IPS-NIHi7 (cell line): ENCODE measurements around the gene TCF15.
"Not testable (repeated sequence)": the region's sequence is repeated elsewhere in the genome, so short reads cannot be mapped to it uniquely, and the experiment has no call there.

ENCODE experiments used
- DNase-seq: peaks from one replicate; pipeline ENCODE4 v3.0.0; 2012; ENCODE audit warnings: mixed read lengths; ENCODE audit errors: extremely low spot score

Gene TCF15

GRCh38 chr20:642398-643174, 32.5 kb upstream of the TCF15 start:
- DNase-seq = peak; percentile 72

- not testable (repeated sequence) for DNase-seq
Measured at GRCh38 chr20:642013-642397, 31.9 kb upstream of the TCF15 start.

DNA sequence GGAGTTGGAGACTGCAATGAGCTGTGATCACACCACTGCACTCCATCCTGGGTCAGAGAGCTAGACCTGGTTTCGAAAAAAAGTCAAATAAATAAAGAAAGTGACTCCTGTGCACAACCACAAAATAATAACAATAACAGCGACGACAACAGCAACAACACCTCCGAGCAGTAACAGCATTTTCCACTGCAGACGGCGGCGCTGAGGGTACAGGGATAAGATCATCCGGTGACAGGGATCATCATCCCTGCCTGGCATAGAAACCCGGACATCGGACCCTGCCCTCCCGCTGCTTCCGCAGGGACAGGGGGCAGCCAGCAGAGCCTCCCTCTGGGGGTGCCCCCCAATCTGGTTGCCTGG, 31.4 kb upstream of the TCF15 start:
- DNase-seq = peak; percentile 61

DNA sequence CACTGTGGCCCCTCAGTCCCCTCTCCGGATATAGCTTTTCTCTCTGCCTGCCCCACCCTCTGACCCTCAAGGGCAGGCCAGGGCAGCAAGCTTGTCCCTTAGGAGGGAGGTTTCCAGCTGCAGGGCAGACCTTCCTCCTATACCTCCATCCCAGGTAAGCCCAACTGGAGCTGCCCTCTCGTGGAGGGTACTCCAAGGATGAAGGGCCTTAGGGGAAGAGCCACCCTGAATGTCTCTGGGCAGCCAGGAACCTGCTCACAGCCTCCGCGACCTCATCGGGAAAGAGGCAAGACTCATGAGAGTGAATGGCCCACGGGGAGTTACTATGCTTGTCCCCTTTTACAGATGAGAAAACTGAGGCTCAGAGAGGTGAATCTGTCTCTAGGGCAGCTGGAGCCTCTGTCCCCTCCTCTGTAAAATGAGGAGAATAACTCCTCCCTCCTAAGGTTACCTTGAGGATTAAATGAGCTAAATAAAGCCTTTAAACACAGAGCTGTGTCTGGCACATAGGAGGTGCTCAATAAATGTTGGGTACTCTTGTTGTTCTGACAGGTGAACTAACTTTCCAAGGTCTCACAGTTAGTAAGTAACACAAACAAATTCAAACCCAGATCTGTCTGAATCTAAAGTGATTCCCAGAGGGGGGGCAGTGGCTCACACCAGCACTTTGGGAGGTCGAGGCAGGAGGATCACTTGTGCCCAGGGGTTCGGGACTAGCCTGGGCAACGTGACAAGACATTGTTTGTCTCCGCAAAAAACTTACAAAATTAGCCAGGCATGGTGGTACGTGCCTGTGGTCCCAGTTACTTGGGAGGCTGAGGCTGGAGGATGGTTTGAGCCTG, 30.8 kb upstream of the TCF15 start:
- DNase-seq = no peak

DNA sequence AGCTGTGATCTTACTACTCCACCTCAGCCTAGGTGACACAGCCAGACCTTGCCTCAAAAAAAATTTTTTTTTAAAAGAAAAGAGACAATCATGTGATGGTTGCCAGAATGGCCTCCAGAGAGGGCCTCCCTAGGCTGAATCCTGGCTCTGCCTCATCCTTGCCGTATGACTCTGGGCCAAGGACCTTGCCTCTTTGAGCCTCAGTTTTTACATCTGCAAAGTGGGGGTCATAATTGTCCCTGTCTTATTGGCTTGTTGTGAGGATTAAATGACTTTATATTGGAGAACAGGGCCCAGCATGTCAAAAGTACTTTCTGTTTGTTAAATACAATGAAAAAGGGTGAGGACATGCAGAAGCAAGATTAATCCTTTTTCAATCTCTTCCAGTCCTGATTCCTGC, 28.5 kb upstream of the TCF15 start:
- no peak for DNase-seq

GRCh38 chr20:637559-637958, 27.4 kb upstream of the TCF15 start:
- no peak for DNase-seq

DNA sequence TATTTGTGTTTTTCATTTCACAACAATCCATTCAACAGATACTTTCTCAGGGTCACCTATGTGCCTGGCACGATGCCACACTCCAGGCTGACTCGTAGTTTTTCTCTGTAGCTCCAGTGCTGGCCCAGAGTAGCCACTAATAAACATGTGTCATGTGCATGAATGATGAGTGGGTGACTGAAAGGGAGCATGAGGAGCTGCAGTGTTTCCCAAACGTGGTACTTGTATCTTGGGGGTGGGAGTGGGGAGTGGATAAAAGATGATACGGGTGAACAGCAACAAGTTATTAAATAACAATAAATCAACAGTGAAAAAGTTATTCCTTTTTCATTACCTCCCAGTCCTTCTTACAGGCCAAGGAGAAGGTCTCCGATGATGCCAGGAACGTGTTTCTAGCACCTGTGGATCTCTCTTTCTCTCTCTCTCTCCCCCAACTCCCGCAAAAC, 25.8 kb upstream of the TCF15 start:
- DNase-seq = no peak

- no peak for DNase-seq
Measured at GRCh38 chr20:635028-635892, 25.2 kb upstream of the TCF15 start.

DNA sequence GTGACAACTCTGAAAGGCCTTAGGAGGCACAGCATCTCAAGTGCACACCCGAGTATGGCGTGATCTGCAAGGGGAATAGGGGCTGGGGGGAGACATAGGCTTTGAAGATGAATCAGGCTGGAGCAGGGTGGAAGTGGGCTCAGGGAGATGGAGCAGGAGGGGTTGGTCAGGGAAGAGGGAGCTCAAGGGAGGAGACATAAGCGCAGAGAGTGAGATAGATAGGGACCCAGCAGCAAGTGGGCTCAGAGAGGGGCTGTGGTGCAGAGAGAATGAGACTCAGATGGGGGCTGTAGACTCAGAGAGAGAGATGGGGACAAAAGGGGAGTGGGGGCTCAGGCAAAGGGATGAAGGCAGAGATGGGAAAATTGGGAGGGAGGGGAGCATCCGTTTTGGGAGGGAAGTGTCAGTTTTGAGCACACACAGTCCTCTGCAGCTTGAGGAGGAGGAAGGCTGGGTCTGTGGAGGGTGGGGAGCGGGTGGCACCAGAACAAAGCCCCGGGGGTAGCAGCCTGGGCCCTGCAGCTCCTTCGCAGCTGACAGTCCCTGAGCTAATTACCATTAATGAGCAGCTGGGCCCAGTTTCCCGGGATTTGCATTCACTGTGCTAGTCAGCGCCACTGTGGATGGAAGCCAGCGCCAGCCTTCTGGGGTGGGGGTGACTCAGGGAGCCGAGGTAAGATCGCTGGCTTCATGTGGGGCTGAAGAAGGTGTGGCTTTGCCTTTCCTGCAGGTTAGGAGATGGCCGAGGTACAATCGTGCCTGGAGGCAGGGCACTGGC, 24.2 kb upstream of the TCF15 start:
- DNase-seq = no peak

- DNase-seq = no peak
Measured at GRCh38 chr20:631101-631500, 21.0 kb upstream of the TCF15 start.

GRCh38 chr20:626579-626978, 16.5 kb upstream of the TCF15 start:
- no peak for DNase-seq

- DNase-seq = no peak
Measured at GRCh38 chr20:625360-625932, 15.3 kb upstream of the TCF15 start.

- DNase-seq = no peak
Measured at GRCh38 chr20:623704-624103, 13.6 kb upstream of the TCF15 start.

DNA sequence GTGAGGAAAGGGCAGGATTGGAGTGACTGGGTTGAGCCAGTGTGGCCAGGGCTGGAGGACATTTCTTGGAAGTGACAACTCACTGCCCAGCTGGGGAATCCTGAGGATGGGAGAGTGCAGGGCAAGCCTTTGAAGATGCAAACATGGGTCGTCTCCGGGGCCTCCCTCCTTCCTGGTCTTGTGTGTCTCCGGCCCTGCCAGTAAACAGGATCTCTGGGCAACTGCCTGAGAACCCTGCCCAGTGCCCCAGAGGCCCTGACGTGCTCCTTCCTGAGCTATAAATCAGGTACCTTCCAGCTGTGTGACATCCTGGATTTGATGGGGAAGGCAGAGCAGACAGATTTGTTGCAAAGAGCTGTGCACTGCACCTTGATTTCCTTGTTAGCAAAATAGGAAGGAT, 12.9 kb upstream of the TCF15 start:
- DNase-seq = no peak

GRCh38 chr20:622161-622560, 12.1 kb upstream of the TCF15 start:
- DNase-seq = no peak

DNA sequence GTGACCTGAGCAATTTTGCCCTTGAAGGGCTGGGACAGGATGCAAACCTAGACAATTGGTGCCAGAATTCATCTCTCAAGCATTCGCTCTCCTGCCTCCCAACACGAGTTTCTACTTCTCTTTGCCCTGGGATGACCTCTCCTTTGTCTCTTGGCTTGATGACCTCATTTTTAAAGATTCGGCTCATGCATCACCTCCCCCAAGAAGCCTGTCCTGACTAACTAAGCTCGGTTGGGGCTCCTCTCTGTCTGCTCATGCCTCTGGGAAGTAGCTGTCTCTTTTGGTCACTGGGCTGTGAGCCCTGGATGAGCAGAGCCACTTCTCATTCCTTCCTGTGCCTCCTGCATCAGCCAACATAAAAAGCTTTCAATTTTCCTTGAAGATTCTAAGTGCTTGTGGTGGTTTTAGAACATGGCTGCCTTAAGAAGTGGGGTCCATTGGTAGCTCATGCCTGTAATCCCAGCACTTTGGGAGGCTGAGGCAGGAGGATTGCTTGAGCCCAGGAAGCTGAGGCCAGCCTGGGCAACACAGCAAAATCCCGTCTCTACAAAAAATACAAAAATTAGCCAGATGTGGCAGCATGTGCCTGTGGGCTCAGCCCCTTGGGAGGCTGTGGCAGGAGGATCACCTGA, 11.1 kb upstream of the TCF15 start:
- DNase-seq = no peak

DNA sequence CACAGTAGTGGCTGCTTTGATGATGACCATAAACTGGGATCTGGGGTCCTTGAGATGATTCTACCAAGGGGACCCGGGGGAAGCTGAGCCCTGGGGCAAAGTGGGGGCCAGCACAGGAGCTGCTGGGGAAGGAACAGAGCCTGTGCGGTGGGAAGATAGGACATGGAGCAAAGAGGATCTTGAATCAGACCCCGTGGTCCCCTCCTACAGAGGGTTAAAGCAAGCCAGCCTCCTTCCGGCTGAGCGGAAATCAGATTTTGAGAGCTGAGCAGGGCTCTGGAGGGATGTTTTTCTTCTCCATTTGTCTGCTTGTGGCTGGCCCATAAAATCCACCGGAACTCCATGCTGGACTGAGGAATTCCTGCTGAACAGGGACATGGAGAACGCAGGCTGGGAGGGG, 10.1 kb upstream of the TCF15 start:
- DNase-seq = no peak

- no peak for DNase-seq
Measured at GRCh38 chr20:618980-619379, 8.9 kb upstream of the TCF15 start.

GRCh38 chr20:617934-618690, 8.0 kb upstream of the TCF15 start:
- no peak for DNase-seq

GRCh38 chr20:615514-615913, 5.4 kb upstream of the TCF15 start:
- no peak for DNase-seq
